ENCODE data around the gene EVA1A.
"Not testable (repeated sequence)": the region's sequence is repeated elsewhere in the genome, so short reads cannot be mapped to it uniquely, and the experiment has no call there.

EVA1A gene

DNA sequence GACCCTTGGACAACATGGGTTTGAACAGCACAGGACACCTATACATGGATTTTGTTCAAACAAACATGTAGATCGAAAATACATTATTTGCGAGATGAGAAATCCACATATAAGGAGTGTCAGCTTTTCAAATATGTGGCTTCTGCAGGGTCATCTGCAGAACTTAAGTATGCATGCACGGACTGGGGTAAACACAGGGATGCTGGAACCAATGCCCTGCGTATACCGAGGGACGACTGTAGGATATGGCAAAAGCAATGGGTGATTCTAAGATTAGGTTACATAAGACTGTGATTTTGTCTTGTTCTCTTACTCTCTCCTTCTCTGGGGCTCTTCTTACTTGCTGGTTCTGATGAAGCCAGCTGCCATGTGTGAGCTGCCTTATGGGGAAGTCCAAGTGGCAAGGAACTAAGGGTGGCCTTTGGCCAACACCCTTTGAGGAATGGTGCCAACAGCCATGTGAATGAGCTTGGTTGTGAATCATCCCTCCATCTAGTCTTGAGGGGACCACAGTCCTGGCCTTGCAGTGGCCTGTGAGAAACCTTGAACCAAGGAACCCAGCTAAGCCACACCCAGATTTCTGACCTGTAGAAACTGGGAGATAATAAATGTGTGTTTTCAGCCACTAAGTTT lies 66.5 kb downstream of the EVA1A start:
- Histone ChIP-seq H3K27me3 (replicated peaks; ENCODE audit: control insufficient read depth, insufficient read depth, low read length) (no peaks in the 10 kb centered on the region), H3K36me3 (ENCODE audit: control insufficient read depth, insufficient read depth, low read length) (no peaks in the 10 kb centered on the region), H3K4me3 (replicated peaks; ENCODE audit: low read depth, low read length) (no peak overlapping the region)
- no peak for DNase-seq (ENCODE audit: extremely low read depth, insufficient read length)
- TF ChIP-seq, protein P1, sequence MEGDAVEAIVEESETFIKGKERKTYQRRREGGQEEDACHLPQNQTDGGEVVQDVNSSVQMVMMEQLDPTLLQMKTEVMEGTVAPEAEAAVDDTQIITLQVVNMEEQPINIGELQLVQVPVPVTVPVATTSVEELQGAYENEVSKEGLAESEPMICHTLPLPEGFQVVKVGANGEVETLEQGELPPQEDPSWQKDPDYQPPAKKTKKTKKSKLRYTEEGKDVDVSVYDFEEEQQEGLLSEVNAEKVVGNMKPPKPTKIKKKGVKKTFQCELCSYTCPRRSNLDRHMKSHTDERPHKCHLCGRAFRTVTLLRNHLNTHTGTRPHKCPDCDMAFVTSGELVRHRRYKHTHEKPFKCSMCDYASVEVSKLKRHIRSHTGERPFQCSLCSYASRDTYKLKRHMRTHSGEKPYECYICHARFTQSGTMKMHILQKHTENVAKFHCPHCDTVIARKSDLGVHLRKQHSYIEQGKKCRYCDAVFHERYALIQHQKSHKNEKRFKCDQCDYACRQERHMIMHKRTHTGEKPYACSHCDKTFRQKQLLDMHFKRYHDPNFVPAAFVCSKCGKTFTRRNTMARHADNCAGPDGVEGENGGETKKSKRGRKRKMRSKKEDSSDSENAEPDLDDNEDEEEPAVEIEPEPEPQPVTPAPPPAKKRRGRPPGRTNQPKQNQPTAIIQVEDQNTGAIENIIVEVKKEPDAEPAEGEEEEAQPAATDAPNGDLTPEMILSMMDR (IDR thresholded peaks at IDR 0.05; ENCODE audit: insufficient read depth, low read length, poor library complexity, severe bottlenecking) = no peak

DNA sequence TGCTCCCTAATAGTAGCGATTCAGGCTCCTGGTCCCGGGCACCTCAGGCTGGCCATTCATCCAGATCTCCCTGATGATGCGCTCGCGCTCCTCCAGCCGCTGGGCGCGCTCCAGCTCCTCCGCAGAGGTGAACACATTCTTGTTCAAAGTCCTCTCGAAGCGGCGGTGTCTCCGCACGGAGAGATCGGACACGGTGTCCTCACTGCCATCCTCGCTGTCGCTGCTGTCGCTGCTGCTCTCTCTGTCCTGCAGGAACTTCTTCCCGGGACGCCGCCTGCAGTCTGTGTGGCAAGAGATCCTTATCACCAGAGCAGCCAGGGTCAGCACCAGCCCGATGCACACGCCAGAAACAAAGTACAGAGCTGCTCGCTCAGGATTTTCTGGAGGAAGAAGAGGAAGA lies 67.5 kb downstream of the EVA1A start:
- TF ChIP-seq, protein P1 (IDR thresholded peaks at IDR 0.05; ENCODE audit: insufficient read depth, low read length, poor library complexity, severe bottlenecking) = no peak

DNA sequence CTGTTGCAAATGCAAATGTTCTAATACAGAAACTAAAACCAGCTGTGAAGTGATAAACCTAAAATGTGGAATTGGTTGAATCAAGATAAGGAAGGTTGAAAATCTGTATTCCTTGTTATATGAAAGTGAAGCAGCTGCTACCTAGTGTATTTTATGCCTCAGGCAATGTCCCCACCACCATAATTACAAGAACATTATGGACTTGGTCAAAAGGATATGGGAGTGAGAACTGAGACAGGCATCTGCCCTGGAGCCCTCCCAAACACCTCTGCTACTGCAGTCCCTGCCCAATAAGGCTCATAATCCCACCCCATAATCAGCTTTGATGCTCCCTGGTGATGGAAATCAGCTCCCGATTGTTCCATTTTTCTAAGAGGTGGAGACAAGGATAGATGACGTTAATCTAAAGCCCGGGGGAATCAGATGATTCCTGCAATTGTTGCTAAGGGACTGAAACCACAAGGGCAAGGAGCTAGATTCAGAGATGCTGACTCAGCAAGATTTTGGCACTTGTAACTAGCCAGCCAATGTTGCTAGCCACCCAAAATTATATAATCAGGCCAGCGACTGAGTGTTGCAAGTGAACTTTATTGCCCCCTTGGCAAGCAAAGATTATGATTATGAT lies 69.5 kb downstream of the EVA1A start:
- no peak overlapping the region for H3K4me3 ChIP-seq (replicated peaks; ENCODE audit: low read depth, low read length)
- TF ChIP-seq, protein P1 (IDR thresholded peaks at IDR 0.05; ENCODE audit: insufficient read depth, low read length, poor library complexity, severe bottlenecking) = no peak

More for the DNA sequence above, 67.5 kb downstream of the EVA1A start:
- Histone ChIP-seq H3K36me3 (ENCODE audit: control insufficient read depth, insufficient read depth, low read length) (no peaks in the 10 kb centered on the region), H3K4me3 (replicated peaks; ENCODE audit: low read depth, low read length) (no peak overlapping the region), H3K27me3 (replicated peaks; ENCODE audit: control insufficient read depth, insufficient read depth, low read length) (no peaks in the 10 kb centered on the region)
- no peak for DNase-seq (ENCODE audit: extremely low read depth, insufficient read length)

DNA sequence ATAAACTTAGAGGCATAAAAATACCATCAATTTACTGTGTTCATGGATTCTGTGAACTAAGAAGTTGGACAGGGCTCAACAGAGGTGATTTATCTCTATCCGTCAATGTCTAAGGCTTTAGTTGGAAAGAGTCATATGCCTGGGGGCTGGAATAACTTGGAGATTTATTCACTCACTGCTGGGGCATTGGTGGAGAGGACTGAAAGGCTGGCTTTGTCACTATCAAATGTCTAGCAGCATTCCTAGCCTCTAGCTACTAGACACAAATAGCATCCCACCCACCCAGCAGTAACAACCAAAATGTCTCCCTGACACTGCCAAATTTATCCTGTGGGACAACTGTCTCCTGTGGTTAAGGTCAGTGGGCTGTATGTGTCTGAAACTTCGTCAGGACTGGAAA lies 71.0 kb downstream of the EVA1A start:
- H3K4me3 ChIP-seq (replicated peaks; ENCODE audit: low read depth, low read length) = no peak overlapping the region
- H3K27me3 ChIP-seq (replicated peaks; ENCODE audit: control insufficient read depth, insufficient read depth, low read length) = no peaks in the 10 kb centered on the region
- TF ChIP-seq, protein P1 (IDR thresholded peaks at IDR 0.05; ENCODE audit: insufficient read depth, low read length, poor library complexity, severe bottlenecking) = no peak
- no peaks in the 10 kb centered on the region for H3K36me3 ChIP-seq (ENCODE audit: control insufficient read depth, insufficient read depth, low read length)
- no peak for DNase-seq (ENCODE audit: extremely low read depth, insufficient read length)

More for the DNA sequence above, 69.5 kb downstream of the EVA1A start:
- DNase-seq (ENCODE audit: extremely low read depth, insufficient read length) = no peak
- no peaks in the 10 kb centered on the region for H3K36me3 ChIP-seq (ENCODE audit: control insufficient read depth, insufficient read depth, low read length)
- H3K27me3 ChIP-seq (replicated peaks; ENCODE audit: control insufficient read depth, insufficient read depth, low read length) = no peaks in the 10 kb centered on the region

DNA sequence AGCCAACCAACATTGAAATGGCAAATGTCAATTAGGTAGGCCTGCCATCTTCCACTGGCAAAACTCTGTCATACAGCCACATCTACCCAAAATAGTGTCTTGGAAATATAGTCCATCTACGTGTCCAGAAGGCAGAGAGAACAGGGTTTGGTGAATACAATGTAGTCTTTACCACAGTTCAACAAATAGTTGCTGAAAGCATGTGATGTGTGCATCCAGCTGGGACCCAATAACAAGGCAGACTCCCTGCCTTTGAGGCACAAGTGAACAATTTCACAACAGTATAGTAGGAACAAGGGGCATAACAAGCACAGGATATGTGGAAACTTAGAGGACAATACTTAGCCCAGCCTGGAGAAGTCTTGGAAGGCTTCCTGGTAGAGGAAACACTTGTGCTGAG lies 72.6 kb downstream of the EVA1A start:
- DNase-seq (ENCODE audit: extremely low read depth, insufficient read length) = no peak
- TF ChIP-seq, protein P1 (IDR thresholded peaks at IDR 0.05; ENCODE audit: insufficient read depth, low read length, poor library complexity, severe bottlenecking) = no peak
- H3K27me3 ChIP-seq (replicated peaks; ENCODE audit: control insufficient read depth, insufficient read depth, low read length) = no peaks in the 10 kb centered on the region
- H3K36me3 ChIP-seq (ENCODE audit: control insufficient read depth, insufficient read depth, low read length) = no peaks in the 10 kb centered on the region
- H3K4me3 ChIP-seq (replicated peaks; ENCODE audit: low read depth, low read length) = no peak overlapping the region

DNA sequence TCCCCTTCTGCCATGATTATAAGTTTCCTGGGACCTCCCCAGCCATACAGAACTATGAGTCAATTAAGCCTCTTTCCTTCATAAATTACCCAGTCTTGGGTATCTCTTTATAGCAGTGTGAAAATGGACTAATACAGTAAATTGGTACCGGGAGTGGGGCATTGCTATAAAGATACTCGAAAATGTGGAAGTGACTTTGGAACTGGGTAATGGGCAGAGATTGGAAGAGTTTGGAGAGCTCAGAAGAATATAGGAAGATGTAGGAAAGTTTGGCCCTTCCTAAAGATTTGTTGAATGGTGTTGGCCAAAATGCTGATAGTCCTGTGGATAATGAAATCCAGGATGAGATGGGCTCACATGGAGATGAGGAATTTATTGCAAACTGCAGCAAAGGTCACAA lies 74.0 kb downstream of the EVA1A start:
- H3K27me3 ChIP-seq (replicated peaks; ENCODE audit: control insufficient read depth, insufficient read depth, low read length); H3K4me3 ChIP-seq (replicated peaks; ENCODE audit: low read depth, low read length); DNase-seq (ENCODE audit: extremely low read depth, insufficient read length): not testable (repeated sequence)

More for the DNA sequence above, 74.0 kb downstream of the EVA1A start:
- H3K36me3 ChIP-seq (ENCODE audit: control insufficient read depth, insufficient read depth, low read length) = not testable (repeated sequence)
